GM18505 (cell line): ENCODE data around the gene MAPK8.

Experiments used
- ATAC-seq: cut with Tn5 transposase; IDR thresholded peaks from one replicate; pipeline ENCODE4 v1.9.1; 2021; ENCODE audit not compliant: unreplicated experiment
- POLR2A ChIP-seq: IDR thresholded peaks from 4 replicates; pipeline ENCODE4 v1.6.1; 2011; ENCODE audit warnings: borderline replicate concordance; ENCODE audit not compliant: insufficient read depth, insufficient read length; ENCODE audit errors: extremely low read depth

The MAPK8 gene

GRCh38 chr10:48358838-48359237 lies 52.4 kb downstream of the MAPK8 start:
- no peak for TF ChIP-seq POLR2A
- no peak for ATAC-seq

DNA sequence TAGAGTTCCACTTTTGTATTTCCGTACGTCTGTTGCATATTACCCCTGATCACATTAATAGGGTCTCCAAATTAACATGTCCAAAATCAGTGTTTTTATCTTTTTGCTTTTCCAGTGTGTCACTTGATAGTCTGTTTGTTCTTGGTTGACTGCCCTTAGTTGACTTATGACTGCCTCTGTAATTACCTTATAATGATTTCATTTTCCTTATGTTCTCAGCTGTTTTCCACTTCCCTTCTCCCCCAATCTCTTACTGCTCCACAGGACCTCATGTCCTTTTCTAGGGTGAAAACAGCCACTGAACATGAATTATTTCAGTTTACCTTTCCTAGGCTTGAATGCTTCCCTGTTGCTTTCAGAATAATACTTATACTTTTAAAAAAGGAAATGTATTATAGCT lies 54.7 kb downstream of the MAPK8 start:
- no peak for TF ChIP-seq POLR2A
- no peak for ATAC-seq

GRCh38 chr10:48363617-48364355 lies 57.3 kb downstream of the MAPK8 start:
- TF ChIP-seq POLR2A, result no peak
- no peak for ATAC-seq

DNA sequence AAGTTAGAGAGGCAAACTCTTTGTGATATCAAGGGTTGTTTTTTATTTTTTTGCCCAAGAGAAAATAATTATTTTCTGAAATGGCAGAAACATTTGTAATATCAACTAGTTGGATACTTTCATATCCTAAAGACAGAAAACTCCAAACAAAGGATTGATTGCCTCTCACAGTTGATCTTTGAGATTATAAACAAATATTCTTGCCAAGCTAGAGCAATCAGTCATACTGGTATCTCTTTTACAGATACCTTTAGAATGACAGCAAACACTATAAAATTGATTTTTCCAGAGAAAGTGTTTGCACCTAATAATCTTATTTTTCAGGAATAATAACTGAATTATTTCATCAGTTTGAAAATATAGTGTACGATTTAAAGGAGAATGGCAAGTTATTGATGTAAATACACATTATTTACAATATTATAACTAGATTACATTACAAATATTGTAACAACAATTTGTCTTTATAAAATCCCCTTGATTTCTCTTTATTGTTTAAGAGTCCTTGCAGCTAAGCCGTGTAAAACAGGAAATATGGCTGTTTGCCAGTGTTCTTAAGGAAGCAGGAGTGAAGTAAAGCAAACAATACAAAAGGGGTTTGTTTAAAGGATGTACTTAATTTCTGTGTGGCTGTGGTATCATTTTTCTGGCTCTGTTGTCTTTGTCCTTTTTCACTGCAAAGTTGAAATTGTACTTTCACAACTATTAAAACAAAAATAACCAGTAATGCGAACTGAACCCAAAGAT lies 58.4 kb downstream of the MAPK8 start:
- no peak for TF ChIP-seq POLR2A
- no peak for ATAC-seq

- no peak for ATAC-seq
- no peak for TF ChIP-seq POLR2A
Measured at GRCh38 chr10:48365668-48366067, 59.2 kb downstream of the MAPK8 start.

DNA sequence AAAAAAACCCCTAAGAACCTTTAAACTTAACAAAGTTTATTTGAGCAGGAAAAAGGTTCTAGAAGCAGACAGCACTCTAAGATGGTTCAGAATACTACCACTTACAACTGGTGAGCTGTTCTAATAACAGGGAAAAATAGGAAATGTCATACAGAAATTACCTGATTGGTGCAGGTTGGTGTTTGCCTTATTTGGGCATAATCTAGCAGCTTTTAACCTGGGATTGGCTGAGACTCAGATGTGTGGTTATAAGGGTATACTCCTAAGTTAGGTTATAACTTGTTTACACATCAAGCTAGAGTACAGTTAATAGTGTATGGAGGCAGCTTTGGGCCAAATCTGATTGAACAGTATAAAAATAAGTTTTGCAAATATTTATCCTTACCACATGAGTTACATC lies 59.8 kb downstream of the MAPK8 start:
- no peak for ATAC-seq
- no peak for TF ChIP-seq POLR2A

GRCh38 chr10:48369501-48369900 lies 63.0 kb downstream of the MAPK8 start:
- no peak for ATAC-seq
- TF ChIP-seq POLR2A, result no peak

GRCh38 chr10:48377751-48378530 lies 71.5 kb downstream of the MAPK8 start:
- ATAC-seq, result no peak
- no peak for TF ChIP-seq POLR2A

- TF ChIP-seq POLR2A, result no peak
- no peak for ATAC-seq
Measured at GRCh38 chr10:48378675-48379074, 72.2 kb downstream of the MAPK8 start.

DNA sequence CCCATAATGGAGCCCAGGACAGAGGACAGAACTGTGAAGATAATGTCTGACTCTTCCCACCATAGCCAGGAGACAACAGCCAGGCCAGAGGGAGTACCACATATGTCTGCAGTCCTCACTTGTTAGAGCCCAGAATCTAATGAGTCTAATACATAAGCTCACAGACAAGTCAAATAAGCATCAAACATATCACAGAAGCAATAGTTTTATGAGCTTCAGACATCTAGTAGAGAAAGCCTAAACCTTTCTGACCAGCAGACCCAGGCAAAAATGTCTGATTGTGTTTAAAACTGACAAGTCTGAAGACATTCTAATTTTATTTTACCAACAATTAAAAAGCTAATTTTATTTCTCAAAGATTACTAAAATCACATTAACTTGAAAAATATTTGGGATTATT lies 75.5 kb downstream of the MAPK8 start:
- ATAC-seq, result no peak
- TF ChIP-seq POLR2A, result no peak

GRCh38 chr10:48382982-48383381 lies 76.5 kb downstream of the MAPK8 start:
- TF ChIP-seq POLR2A, result no peak
- ATAC-seq, result no peak

GRCh38 chr10:48383393-48383792 lies 76.9 kb downstream of the MAPK8 start:
- no peak for ATAC-seq
- no peak for TF ChIP-seq POLR2A

DNA sequence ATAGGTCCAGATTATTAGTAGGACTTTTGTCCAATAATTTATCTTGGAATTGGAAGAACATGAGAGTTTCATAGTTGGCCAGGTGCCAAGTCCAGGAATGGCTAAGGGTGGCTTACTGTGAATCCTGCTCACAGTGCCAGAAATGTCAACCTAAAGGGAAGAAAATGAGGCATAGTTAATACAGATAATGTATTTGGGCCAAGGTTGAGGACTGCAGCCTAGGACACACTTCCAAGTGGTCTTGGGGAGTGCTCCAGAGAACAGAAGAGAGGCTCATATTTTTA lies 78.2 kb downstream of the MAPK8 start:
- no peak for ATAC-seq
- no peak for TF ChIP-seq POLR2A

DNA sequence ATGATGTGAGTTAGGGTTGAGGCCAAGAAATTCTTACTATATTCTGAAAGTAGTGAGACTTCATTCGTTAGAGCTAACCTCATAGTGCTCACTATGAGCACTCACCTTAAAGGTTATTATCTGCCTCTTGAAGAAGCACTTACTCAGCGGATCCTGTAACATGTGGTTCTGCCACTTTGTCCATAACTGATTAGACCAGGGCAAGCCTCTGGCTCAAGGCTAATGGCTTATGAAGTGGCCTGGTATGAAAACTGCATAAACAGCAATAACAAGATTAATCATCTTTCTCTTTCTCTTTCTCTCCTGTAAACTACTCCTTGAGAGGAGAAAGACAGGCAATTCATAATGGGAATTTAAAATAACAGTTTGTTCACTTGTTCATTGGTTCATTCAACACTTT lies 82.8 kb downstream of the MAPK8 start:
- no peak for TF ChIP-seq POLR2A
- no peak for ATAC-seq

DNA sequence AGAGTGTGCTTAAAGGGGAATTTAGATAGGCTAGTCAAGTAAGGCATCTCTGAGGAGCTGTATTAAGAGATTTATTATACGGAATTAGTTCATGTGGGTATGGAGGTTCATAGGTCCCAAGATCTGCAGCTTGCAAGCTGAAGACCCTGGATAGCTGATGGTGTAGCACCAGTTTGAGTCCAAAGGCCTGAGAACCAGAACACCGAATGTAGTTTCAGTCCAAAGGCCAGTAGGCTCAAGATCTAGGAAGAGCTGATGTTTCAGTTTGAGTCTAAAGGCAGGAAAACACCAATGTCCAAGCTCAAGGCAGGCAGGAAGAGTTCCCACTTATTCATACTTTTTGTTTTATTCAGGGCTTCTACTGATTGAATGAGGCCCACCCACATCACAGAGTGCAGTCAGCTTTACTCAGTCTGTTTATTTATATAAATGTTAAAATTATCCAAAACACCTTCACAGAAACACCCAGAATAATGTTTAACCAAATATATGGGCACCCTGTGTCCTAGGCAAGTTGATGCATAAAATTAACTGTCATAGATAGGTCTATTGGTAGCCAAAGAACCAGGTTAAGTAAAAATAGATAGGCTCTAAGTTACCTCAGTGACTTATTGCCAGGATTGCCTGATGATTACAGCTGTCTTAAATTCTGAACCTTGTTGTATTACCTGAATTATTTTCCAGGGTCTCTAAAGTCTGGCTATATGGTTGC lies 83.5 kb downstream of the MAPK8 start:
- TF ChIP-seq POLR2A, result no peak
- no peak for ATAC-seq
